H9 (cell line): ENCODE results near the gene RASSF8. TPM values are rescaled to one million over a fixed set of nuclear protein-coding genes. Genes with fewer than 3 reads are reported as not detected.

Source experiments
- DNase-seq: peaks from one replicate; pipeline ENCODE4 v3.0.0-alpha.2; 2017
- H2AFZ ChIP-seq: one replicate; pipeline ENCODE4 v1.6.1; 2013; ENCODE audit warnings: mild to moderate bottlenecking, low read length, control low read depth, moderate library complexity
- H2AK5ac ChIP-seq: 2 replicates; pipeline ENCODE4 v1.6.1; 2013; ENCODE audit warnings: low read length, control low read depth, mixed read lengths; ENCODE audit not compliant: insufficient read length
- H2BK120ac ChIP-seq: one replicate; pipeline ENCODE4 v1.6.1; 2013; ENCODE audit warnings: low read depth, mild to moderate bottlenecking, low read length, control low read depth, inconsistent platforms; ENCODE audit not compliant: poor library complexity, severe bottlenecking
- H2BK12ac ChIP-seq: 2 replicates; pipeline ENCODE4 v1.6.1; 2013; ENCODE audit warnings: low read length, control low read depth, mixed read lengths, low read depth; ENCODE audit not compliant: insufficient read length
- H2BK15ac ChIP-seq: 2 replicates; pipeline ENCODE4 v1.6.1; 2013; ENCODE audit warnings: low read depth, low read length, control low read depth
- H2BK20ac ChIP-seq: one replicate; pipeline ENCODE4 v1.6.1; 2013; ENCODE audit warnings: low read depth, mild to moderate bottlenecking, low read length, control low read depth, inconsistent platforms; ENCODE audit not compliant: poor library complexity, severe bottlenecking
- H2BK5ac ChIP-seq: 2 replicates; pipeline ENCODE4 v1.6.1; 2013; ENCODE audit warnings: low read length, control low read depth, mixed read lengths; ENCODE audit not compliant: insufficient read length
- H3K14ac ChIP-seq: 2 replicates; pipeline ENCODE4 v1.6.1; 2013; ENCODE audit warnings: low read length, control low read depth; ENCODE audit not compliant: insufficient read depth
- H3K18ac ChIP-seq: 2 replicates; pipeline ENCODE4 v1.6.1; 2013; ENCODE audit warnings: low read depth, mild to moderate bottlenecking, mixed read lengths, low read length, control low read depth; ENCODE audit not compliant: insufficient read length
- H3K23ac ChIP-seq: 2 replicates; pipeline ENCODE4 v1.6.1; 2013; ENCODE audit warnings: low read length, control low read depth, mixed read lengths, low read depth; ENCODE audit not compliant: insufficient read length
- H3K23me2 ChIP-seq: 2 replicates; pipeline ENCODE4 v1.6.1; 2013; ENCODE audit warnings: low read depth, mild to moderate bottlenecking, mixed read lengths, low read length, control low read depth; ENCODE audit not compliant: insufficient read length, poor library complexity, severe bottlenecking
- H3K27ac ChIP-seq: 2 replicates; pipeline ENCODE4 v1.5.1; 2013; ENCODE audit warnings: low read length, control low read depth, mixed read lengths, low read depth; ENCODE audit not compliant: insufficient read length
- H3K27me3 ChIP-seq: 2 replicates; pipeline ENCODE4 v1.6.1; 2013; ENCODE audit warnings: low read length, control low read depth, inconsistent platforms; ENCODE audit not compliant: insufficient read depth
- H3K4ac ChIP-seq: 2 replicates; pipeline ENCODE4 v1.6.1; 2013; ENCODE audit warnings: low read depth, mild to moderate bottlenecking, control low read depth, inconsistent platforms, low read length, moderate library complexity
- H3K4me1 ChIP-seq: 2 replicates; pipeline ENCODE4 v1.6.1; 2013; ENCODE audit warnings: low read length, control low read depth, inconsistent platforms; ENCODE audit not compliant: insufficient read depth
- H3K4me2 ChIP-seq: 2 replicates; pipeline ENCODE4 v1.6.1; 2013; ENCODE audit warnings: low read length, control low read depth, mixed read lengths; ENCODE audit not compliant: insufficient read length, insufficient read depth
- H3K56ac ChIP-seq: 2 replicates; pipeline ENCODE4 v1.6.1; 2013; ENCODE audit warnings: low read depth, mild to moderate bottlenecking, mixed read lengths, low read length, control low read depth; ENCODE audit not compliant: insufficient read length
- H3K79me1 ChIP-seq: 2 replicates; pipeline ENCODE4 v1.6.1; 2013; ENCODE audit warnings: low read depth, mild to moderate bottlenecking, moderate library complexity, low read length, control low read depth, inconsistent platforms; ENCODE audit not compliant: insufficient read depth, poor library complexity, severe bottlenecking
- H3K79me2 ChIP-seq: 2 replicates; pipeline ENCODE4 v1.6.1; 2013; ENCODE audit warnings: low read length, control low read depth, inconsistent platforms; ENCODE audit not compliant: insufficient read depth
- H3K9ac ChIP-seq: 2 replicates; pipeline ENCODE4 v1.6.1; 2013; ENCODE audit warnings: low read length, control low read depth, mixed read lengths; ENCODE audit not compliant: insufficient read length; ENCODE audit errors: extremely low read depth
- H3K9me3 ChIP-seq: one replicate; pipeline ENCODE4 v1.6.1; 2013; ENCODE audit warnings: low read depth, low read length, inconsistent platforms; ENCODE audit not compliant: control insufficient read depth
- H3T11ph ChIP-seq: one replicate; pipeline ENCODE4 v1.6.1; 2013; ENCODE audit warnings: mild to moderate bottlenecking, low read length, control low read depth, inconsistent platforms
- H4K20me1 ChIP-seq: one replicate; pipeline ENCODE4 v1.6.1; 2013; ENCODE audit not compliant: control insufficient read depth, insufficient read length, insufficient read depth
- H4K5ac ChIP-seq: 2 replicates; pipeline ENCODE4 v1.6.1; 2013; ENCODE audit warnings: low read depth, mild to moderate bottlenecking, mixed read lengths, low read length, control low read depth; ENCODE audit not compliant: insufficient read length
- H4K8ac ChIP-seq: replicated peaks from 2 replicates; pipeline ENCODE4 v1.6.1; 2013; ENCODE audit warnings: low read length, control low read depth, mixed read lengths, low read depth; ENCODE audit not compliant: insufficient read length
- H4K91ac ChIP-seq: 2 replicates; pipeline ENCODE4 v1.6.1; 2013; ENCODE audit warnings: low read depth, mild to moderate bottlenecking, moderate library complexity, mixed read lengths, low read length, control low read depth; ENCODE audit not compliant: insufficient read length
- H3K27ac Mint-ChIP-seq, 3 experiments: 2 replicates in 2 of 3; 3 replicates in 1 of 3; pipeline ENCODE4 v1.8.0; 2020 to 2021; ENCODE audit warnings: mixed read lengths in 3 of 3, mild to moderate bottlenecking in 1 of 3, moderate library complexity in 1 of 3
- H3K27me3 Mint-ChIP-seq: 2 replicates; pipeline ENCODE4 v1.8.0; 2021; ENCODE audit warnings: low read depth, mild to moderate bottlenecking, moderate library complexity, mixed read lengths
- H3K36me3 Mint-ChIP-seq, 3 experiments: 2 replicates in 2 of 3; 3 replicates in 1 of 3; pipeline ENCODE4 v1.8.0; 2020 to 2021; ENCODE audit warnings: low read depth in 3 of 3, mixed read lengths in 3 of 3; ENCODE audit not compliant: insufficient read depth in 1 of 3
- H3K4me1 Mint-ChIP-seq, 2 experiments: 2 replicates each; pipeline ENCODE4 v1.8.0; 2020; ENCODE audit warnings: mixed read lengths in 2 of 2
- H3K4me3 Mint-ChIP-seq, 2 experiments: 2 replicates in 1 of 2; 3 replicates in 1 of 2; pipeline ENCODE4 v1.8.0; 2020 to 2021; ENCODE audit warnings: mild to moderate bottlenecking in 2 of 2, mixed read lengths in 2 of 2, moderate library complexity in 1 of 2
- H3K9me3 Mint-ChIP-seq, 2 experiments: 2 replicates in 1 of 2; 3 replicates in 1 of 2; pipeline ENCODE4 v1.8.0; 2020; ENCODE audit warnings: mild to moderate bottlenecking in 2 of 2, mixed read lengths in 2 of 2, moderate library complexity in 1 of 2
- CTCF ChIP-seq: fragments of 200-600 bp; sonication (generic); conservative IDR thresholded peaks from 3 replicates; pipeline ENCODE4 v1.8.0; 2021; ENCODE audit warnings: antibody characterized with exemption, mild to moderate bottlenecking
- WGBS: extraction: QIAGEN DNeasy Blood & Tissue Kit; methylation state at CpG from one replicate; pipeline ENCODE4 v1.1.7; 2013; ENCODE audit warnings: missing lambda C conversion rate, low lambda C conversion rate, mixed read lengths; ENCODE audit not compliant: insufficient read length; ENCODE audit errors: extremely low coverage; 5-methylcytosine and 5-hydroxymethylcytosine counted together
- total RNA-seq: library from RNA; stranded (reverse); gene quantifications from 2 replicates; pipeline ENCODE4 v1.2.1, GENCODE V29; 2021

RASSF8 gene
- total RNA-seq, 1 experiment from 2014 or later: 38.8 TPM

- H3K79me2 ChIP-seq: no peaks in the 10 kb centered on the region
- H2BK20ac ChIP-seq: no peak overlapping the region
- H3K27me3 Mint-ChIP-seq: no peaks in the 10 kb centered on the region; the same call in 1 of the 2 replicates
- no peak overlapping the region for H2AK5ac ChIP-seq
- DNase-seq: no peak
- no peak overlapping the region for H3K27ac Mint-ChIP-seq
- H3K4me1 ChIP-seq: no peaks in the 10 kb centered on the region; the same call in 1 of the 2 replicates
- no peaks in the 10 kb centered on the region for H3K79me1 ChIP-seq
- no peak overlapping the region for H2BK120ac ChIP-seq
- peaks cover 22% of the 10 kb centered on the region in 2 experiments for H3K4me1 Mint-ChIP-seq
- H3K14ac ChIP-seq: no peak overlapping the region
- H4K5ac ChIP-seq: no peak overlapping the region
- H2BK12ac ChIP-seq: no peak overlapping the region
- H3K9me3 Mint-ChIP-seq: no peaks in the 10 kb centered on the region; a peak in 2 of 5 replicates
- H3K9ac ChIP-seq: no peak overlapping the region
- H4K8ac ChIP-seq: no peak overlapping the region
- H3K23ac ChIP-seq: no peak overlapping the region
- H3K56ac ChIP-seq: no peak overlapping the region
- H3K27ac ChIP-seq: no peak overlapping the region
- H2BK5ac ChIP-seq: no peak overlapping the region
- H3K4ac ChIP-seq: no peak overlapping the region
- H4K20me1 ChIP-seq: no peaks in the 10 kb centered on the region
- WGBS: no CpG with 5 or more reads among the region's 4 CpGs
- no peak overlapping the region for H2BK15ac ChIP-seq
- no peak overlapping the region for H3K4me3 Mint-ChIP-seq
- no peak overlapping the region for H4K91ac ChIP-seq
- H3K23me2 ChIP-seq: no peaks in the 10 kb centered on the region
- H3K36me3 Mint-ChIP-seq: peaks cover 5 to 10% (median 6%) of the 10 kb centered on the region in 3 experiments; a peak in 5 of 7 replicates
- H3K18ac ChIP-seq: no peak overlapping the region
- H3K9me3 ChIP-seq: no peaks in the 10 kb centered on the region
- no peak overlapping the region for H2AFZ ChIP-seq
- no peak overlapping the region for H3T11ph ChIP-seq
- H3K4me2 ChIP-seq: no peak overlapping the region
- no peaks in the 10 kb centered on the region for H3K27me3 ChIP-seq
- TF ChIP-seq CTCF: no peak
These were observed 94.2 kb downstream of the RASSF8 start for GRCh38 chr12:26052652-26053051.
